MM.1S (cell line): ENCODE data around the gene CLCA1.

ENCODE experiments used
- EZH2 ChIP-seq: fragments of 300-600 bp; sonication (generic); optimal IDR thresholded peaks from 2 replicates; pipeline ENCODE3; 2017; ENCODE audit warnings: low read depth, mild to moderate bottlenecking, antibody characterized with exemption, low read length, mixed read lengths
- EZH2phosphoT487 ChIP-seq: fragments of 300-600 bp; sonication (generic); IDR thresholded peaks from 2 replicates; pipeline ENCODE4 v1.6.1; 2018; ENCODE audit warnings: antibody characterized with exemption, low read length
- TF ChIP-seq, protein P1 (sequence below): fragments of 300-600 bp; sonication (generic); IDR thresholded peaks from 2 replicates; pipeline ENCODE4 v1.5.1; 2016; ENCODE audit warnings: antibody characterized with exemption, low read length, mixed read lengths

DNA sequence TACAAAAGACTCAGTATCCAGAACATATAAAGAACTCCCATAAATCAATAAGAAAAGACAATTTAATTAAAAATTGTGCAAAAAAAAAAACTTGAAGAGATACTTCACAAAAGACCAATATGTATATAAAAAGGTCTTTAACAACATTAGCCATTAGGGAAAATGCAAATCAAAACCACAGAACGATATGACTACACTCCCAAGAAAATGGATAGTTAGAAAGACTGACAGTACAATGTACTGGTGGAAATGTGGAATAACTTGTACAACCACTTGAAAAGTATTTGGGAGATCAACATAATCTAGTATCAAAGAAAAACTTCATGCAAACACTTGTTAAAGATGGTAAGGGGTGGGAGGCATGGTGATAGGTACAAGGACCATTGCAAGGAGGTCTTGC lies 3.9 kb upstream of the CLCA1 start:
- TF ChIP-seq, protein P1, sequence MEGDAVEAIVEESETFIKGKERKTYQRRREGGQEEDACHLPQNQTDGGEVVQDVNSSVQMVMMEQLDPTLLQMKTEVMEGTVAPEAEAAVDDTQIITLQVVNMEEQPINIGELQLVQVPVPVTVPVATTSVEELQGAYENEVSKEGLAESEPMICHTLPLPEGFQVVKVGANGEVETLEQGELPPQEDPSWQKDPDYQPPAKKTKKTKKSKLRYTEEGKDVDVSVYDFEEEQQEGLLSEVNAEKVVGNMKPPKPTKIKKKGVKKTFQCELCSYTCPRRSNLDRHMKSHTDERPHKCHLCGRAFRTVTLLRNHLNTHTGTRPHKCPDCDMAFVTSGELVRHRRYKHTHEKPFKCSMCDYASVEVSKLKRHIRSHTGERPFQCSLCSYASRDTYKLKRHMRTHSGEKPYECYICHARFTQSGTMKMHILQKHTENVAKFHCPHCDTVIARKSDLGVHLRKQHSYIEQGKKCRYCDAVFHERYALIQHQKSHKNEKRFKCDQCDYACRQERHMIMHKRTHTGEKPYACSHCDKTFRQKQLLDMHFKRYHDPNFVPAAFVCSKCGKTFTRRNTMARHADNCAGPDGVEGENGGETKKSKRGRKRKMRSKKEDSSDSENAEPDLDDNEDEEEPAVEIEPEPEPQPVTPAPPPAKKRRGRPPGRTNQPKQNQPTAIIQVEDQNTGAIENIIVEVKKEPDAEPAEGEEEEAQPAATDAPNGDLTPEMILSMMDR, result no peak
- no peak for TF ChIP-seq EZH2
- TF ChIP-seq EZH2phosphoT487, result no peak
